GM23338 (cell line): ENCODE data around the gene NPHP1. TPM values are rescaled to one million over a fixed set of nuclear protein-coding genes. Genes with fewer than 3 reads are reported as not detected.

Experiments
- ATAC-seq: fragments of 200-7000 bp; cut with Tn5 transposase; 3 replicates; pipeline ENCODE4 v1.9.1; 2020
- DNase-seq: peaks from one replicate; pipeline ENCODE4 v3.0.0-alpha.2; 2015; ENCODE audit warnings: low spot score
- H2AFZ ChIP-seq: fragments of 200-600 bp; sonication (generic); 2 replicates; pipeline ENCODE4 v1.8.0; 2016; ENCODE audit warnings: antibody characterized with exemption, mild to moderate bottlenecking, moderate library complexity
- H3F3A ChIP-seq: fragments of 200-600 bp; sonication (generic); replicated peaks from 2 replicates; pipeline ENCODE4 v1.8.0; 2017; ENCODE audit warnings: antibody characterized with exemption, mixed run types, low read depth
- H3K27ac ChIP-seq: fragments of 200-600 bp; sonication (generic); 2 replicates; pipeline ENCODE4 v1.6.1; 2016; ENCODE audit warnings: low read depth
- H3K27me3 ChIP-seq: fragments of 200-600 bp; sonication (generic); 2 replicates; pipeline ENCODE4 v1.8.0; 2016; ENCODE audit warnings: mild to moderate bottlenecking, mixed run types, moderate library complexity; ENCODE audit not compliant: insufficient read depth
- H3K36me3 ChIP-seq: fragments of 200-600 bp; sonication (generic); 2 replicates; pipeline ENCODE4 v1.8.0; 2016; ENCODE audit warnings: mild to moderate bottlenecking; ENCODE audit not compliant: insufficient read depth
- H3K4me1 ChIP-seq: fragments of 200-600 bp; sonication (generic); 2 replicates; pipeline ENCODE4 v1.8.0; 2016; ENCODE audit warnings: mild to moderate bottlenecking, moderate library complexity; ENCODE audit not compliant: insufficient read depth
- H3K4me2 ChIP-seq: fragments of 200-600 bp; sonication (generic); 2 replicates; pipeline ENCODE4 v1.7.1; 2017; ENCODE audit warnings: mixed run types
- H3K4me3 ChIP-seq: fragments of 200-600 bp; sonication (generic); 2 replicates; pipeline ENCODE4 v1.6.1; 2016; ENCODE audit warnings: mixed run types
- H3K79me2 ChIP-seq: fragments of 200-600 bp; sonication (generic); replicated peaks from 2 replicates; pipeline ENCODE4 v1.8.0; 2017; ENCODE audit warnings: mild to moderate bottlenecking; ENCODE audit not compliant: insufficient read depth
- H3K9me2 ChIP-seq: fragments of 200-600 bp; sonication (generic); 2 replicates; pipeline ENCODE4 v1.8.0; 2017; ENCODE audit not compliant: insufficient read depth
- H4K20me1 ChIP-seq: fragments of 200-600 bp; sonication (generic); replicated peaks from 2 replicates; pipeline ENCODE4 v1.8.0; 2017; ENCODE audit warnings: mild to moderate bottlenecking; ENCODE audit not compliant: insufficient read depth
- H3K27ac Mint-ChIP-seq: 2 replicates; pipeline ENCODE4 v1.8.0; 2020; ENCODE audit warnings: inconsistent platforms, mild to moderate bottlenecking, moderate library complexity, mixed read lengths
- H3K27me3 Mint-ChIP-seq: 3 replicates; pipeline ENCODE4 v1.8.0; 2022; ENCODE audit warnings: low read depth, mild to moderate bottlenecking, moderate library complexity, mixed read lengths, inconsistent platforms; ENCODE audit not compliant: insufficient read depth, poor library complexity
- H3K36me3 Mint-ChIP-seq: 3 replicates; pipeline ENCODE4 v1.8.0; 2021; ENCODE audit warnings: low read depth, mild to moderate bottlenecking, inconsistent platforms, moderate library complexity, mixed read lengths
- H3K4me1 Mint-ChIP-seq: 3 replicates; pipeline ENCODE4 v1.8.0; 2020; ENCODE audit warnings: mild to moderate bottlenecking, inconsistent platforms, mixed read lengths
- H3K4me3 Mint-ChIP-seq: 3 replicates; pipeline ENCODE4 v1.8.0; 2021; ENCODE audit warnings: moderate library complexity, mild to moderate bottlenecking, inconsistent platforms, mixed read lengths
- H3K9me3 Mint-ChIP-seq: 3 replicates; pipeline ENCODE4 v1.8.0; 2020; ENCODE audit warnings: moderate library complexity, mild to moderate bottlenecking, inconsistent platforms, mixed read lengths
- EZH2 ChIP-seq: fragments of 200-600 bp; sonication (generic); IDR thresholded peaks from one replicate; pipeline ENCODE4 v1.8.0; 2017; ENCODE audit warnings: antibody characterized with exemption, mild to moderate bottlenecking, low read depth; ENCODE audit not compliant: unreplicated experiment
- EZH2phosphoT487 ChIP-seq: fragments of 200-600 bp; sonication (generic); IDR thresholded peaks from one replicate; pipeline ENCODE4 v1.8.1; 2018; ENCODE audit warnings: antibody characterized with exemption; ENCODE audit not compliant: unreplicated experiment
- JUNB ChIP-seq: IDR thresholded peaks from one replicate; pipeline ENCODE4 v1.6.1; 2016; ENCODE audit warnings: antibody characterized with exemption; ENCODE audit not compliant: unreplicated experiment
- NANOG ChIP-seq: IDR thresholded peaks from 2 replicates; pipeline ENCODE4 v1.6.1; 2016; ENCODE audit warnings: antibody characterized with exemption, borderline replicate concordance
- POLR2AphosphoS5 ChIP-seq: IDR thresholded peaks from 2 replicates; pipeline ENCODE4 v1.6.1; 2016; ENCODE audit warnings: antibody characterized with exemption, low read depth
- ZNF114 ChIP-seq: fragments of 250-450 bp; sonication (Bioruptor Pico); IDR thresholded peaks from 2 replicates; pipeline ENCODE4 v1.5.0; 2020; ENCODE audit warnings: mild to moderate bottlenecking, moderate library complexity
- polyA plus RNA-seq: library from polyadenylated mRNA; unstranded; fragments of >200 nt; fragmentation: Nextera tagmentation; extraction: Ambion mirVana; gene quantifications from 2 replicates; pipeline ENCODE4 v1.2.1, GENCODE V29; 2016
- total RNA-seq: library from RNA; depleted of rRNA; stranded (reverse); fragments of >200 nt; shearing (Covaris generic); gene quantifications from 2 replicates; pipeline ENCODE4 v1.2.3, GENCODE V29; 2014
- TF ChIP-seq, protein P1 (sequence below), 2 experiments: fragments of 200-600 bp in 1 of 2; sonication (generic) in 1 of 2; conservative IDR thresholded peaks; 2 replicates each; pipeline versions ENCODE4 v1.5.1 to v1.6.1; 2016 to 2017; ENCODE audit warnings: antibody characterized with exemption in 2 of 2, low read depth in 2 of 2, mild to moderate bottlenecking in 2 of 2, moderate library complexity in 1 of 2
- TF ChIP-seq, protein P2 (sequence below): IDR thresholded peaks from one replicate; pipeline ENCODE4 v1.6.1; 2018; ENCODE audit warnings: antibody characterized with exemption; ENCODE audit not compliant: unreplicated experiment
- TF ChIP-seq, protein P3 (sequence below): IDR thresholded peaks from 2 replicates; pipeline ENCODE4 v1.6.1; 2016; ENCODE audit warnings: antibody characterized with exemption

NPHP1 gene
- total and polyA plus RNA-seq, 2 experiments from 2014 or later, result 4.6 to 10.0 TPM

DNA sequence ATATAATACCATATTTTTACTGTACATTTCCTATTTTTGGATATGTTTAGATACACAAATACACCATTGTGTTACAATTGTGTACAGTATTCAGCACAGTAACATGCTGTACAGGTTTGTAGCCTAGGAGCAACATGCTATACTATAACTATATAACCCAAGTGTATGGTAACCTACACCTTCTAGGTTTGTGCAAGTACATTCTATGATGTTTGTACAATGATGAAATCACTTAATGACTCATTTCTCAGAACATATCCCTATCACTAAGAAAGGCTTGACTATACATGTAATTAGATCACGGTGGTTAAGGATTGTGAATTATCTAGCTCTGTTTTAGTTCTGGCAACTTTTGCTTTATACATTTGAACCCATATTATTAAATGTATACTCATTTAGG, 31.3 kb downstream of the NPHP1 start:
- Histone ChIP-seq H4K20me1 (no peaks in the 10 kb centered on the region), H2AFZ (no peak overlapping the region), H3K4me3 (no peak overlapping the region), H3K79me2 (no peaks in the 10 kb centered on the region), H3K4me1 (no peaks in the 10 kb centered on the region), H3K27me3 (no peaks in the 10 kb centered on the region), H3F3A (no peaks in the 10 kb centered on the region), H3K36me3 (no peaks in the 10 kb centered on the region), H3K27ac (no peak overlapping the region), H3K4me2 (no peak overlapping the region), H3K9me2 (no peaks in the 10 kb centered on the region)
- Mint-ChIP-seq H3K27ac (no peak overlapping the region), H3K4me3 (no peak overlapping the region), H3K36me3 (no peaks in the 10 kb centered on the region), H3K27me3 (no peaks in the 10 kb centered on the region), H3K4me1 (peaks cover 2% of the 10 kb centered on the region; the same call in 1 of the 3 replicates), H3K9me3 (no peaks in the 10 kb centered on the region)
- no peak for DNase-seq
- ATAC-seq, result no peak
- no peak for TF ChIP-seq EZH2phosphoT487
- no peak for TF ChIP-seq EZH2
- no peak for TF ChIP-seq POLR2AphosphoS5

DNA sequence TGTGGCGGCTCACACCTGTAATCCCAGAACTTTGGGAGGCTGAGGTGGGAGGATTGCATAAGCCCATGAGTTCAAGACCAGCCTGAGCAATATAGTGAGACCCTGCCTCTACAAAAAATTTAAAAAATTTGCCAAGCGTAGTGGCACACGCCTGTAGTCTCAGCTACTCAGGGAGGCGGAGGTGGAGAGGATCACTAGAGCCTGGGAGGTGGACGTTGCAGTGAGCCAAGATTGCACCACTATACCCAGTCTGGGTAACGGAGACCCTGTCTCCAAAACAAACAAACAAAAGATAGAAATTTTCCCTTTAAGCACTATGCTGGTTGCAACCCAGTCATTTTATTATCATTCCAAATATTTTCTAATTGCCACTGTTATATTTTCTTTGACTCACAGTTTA, 32.3 kb downstream of the NPHP1 start:
- DNase-seq (no peak), ATAC-seq (no peak)
- no peaks in the 10 kb centered on the region for H3K36me3 ChIP-seq
- no peaks in the 10 kb centered on the region for H3K9me2 ChIP-seq
- no peaks in the 10 kb centered on the region for H3K9me3 Mint-ChIP-seq
- H3K4me3 Mint-ChIP-seq, result no peak overlapping the region
- no peak overlapping the region for H3K27ac Mint-ChIP-seq
- no peak overlapping the region for H3K4me3 ChIP-seq
- H3K4me1 ChIP-seq, result 0 out of 2 replicates have a peak, but pooled peaks cover 4% of the 10 kb centered on the region
- H3K27ac ChIP-seq, result no peak overlapping the region
- no peaks in the 10 kb centered on the region for H3K36me3 Mint-ChIP-seq
- no peaks in the 10 kb centered on the region for H3K27me3 Mint-ChIP-seq
- H3F3A ChIP-seq, result no peaks in the 10 kb centered on the region
- no peak overlapping the region for H2AFZ ChIP-seq
- no peak overlapping the region for H3K4me2 ChIP-seq
- peaks cover 9% of the 10 kb centered on the region; the same call in 2 of the 3 replicates for H3K4me1 Mint-ChIP-seq
- H3K27me3 ChIP-seq, result no peaks in the 10 kb centered on the region
- no peaks in the 10 kb centered on the region for H4K20me1 ChIP-seq
- no peaks in the 10 kb centered on the region for H3K79me2 ChIP-seq
- TF ChIP-seq, protein P1, sequence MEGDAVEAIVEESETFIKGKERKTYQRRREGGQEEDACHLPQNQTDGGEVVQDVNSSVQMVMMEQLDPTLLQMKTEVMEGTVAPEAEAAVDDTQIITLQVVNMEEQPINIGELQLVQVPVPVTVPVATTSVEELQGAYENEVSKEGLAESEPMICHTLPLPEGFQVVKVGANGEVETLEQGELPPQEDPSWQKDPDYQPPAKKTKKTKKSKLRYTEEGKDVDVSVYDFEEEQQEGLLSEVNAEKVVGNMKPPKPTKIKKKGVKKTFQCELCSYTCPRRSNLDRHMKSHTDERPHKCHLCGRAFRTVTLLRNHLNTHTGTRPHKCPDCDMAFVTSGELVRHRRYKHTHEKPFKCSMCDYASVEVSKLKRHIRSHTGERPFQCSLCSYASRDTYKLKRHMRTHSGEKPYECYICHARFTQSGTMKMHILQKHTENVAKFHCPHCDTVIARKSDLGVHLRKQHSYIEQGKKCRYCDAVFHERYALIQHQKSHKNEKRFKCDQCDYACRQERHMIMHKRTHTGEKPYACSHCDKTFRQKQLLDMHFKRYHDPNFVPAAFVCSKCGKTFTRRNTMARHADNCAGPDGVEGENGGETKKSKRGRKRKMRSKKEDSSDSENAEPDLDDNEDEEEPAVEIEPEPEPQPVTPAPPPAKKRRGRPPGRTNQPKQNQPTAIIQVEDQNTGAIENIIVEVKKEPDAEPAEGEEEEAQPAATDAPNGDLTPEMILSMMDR (conservative IDR thresholded peaks at IDR 0.05; ENCODE audit: low read depth in 2 of 2), result no peak
- no peak for TF ChIP-seq ZNF114
- no peak for TF ChIP-seq JUNB
- TF ChIP-seq EZH2phosphoT487, result no peak
- TF ChIP-seq, protein P2, sequence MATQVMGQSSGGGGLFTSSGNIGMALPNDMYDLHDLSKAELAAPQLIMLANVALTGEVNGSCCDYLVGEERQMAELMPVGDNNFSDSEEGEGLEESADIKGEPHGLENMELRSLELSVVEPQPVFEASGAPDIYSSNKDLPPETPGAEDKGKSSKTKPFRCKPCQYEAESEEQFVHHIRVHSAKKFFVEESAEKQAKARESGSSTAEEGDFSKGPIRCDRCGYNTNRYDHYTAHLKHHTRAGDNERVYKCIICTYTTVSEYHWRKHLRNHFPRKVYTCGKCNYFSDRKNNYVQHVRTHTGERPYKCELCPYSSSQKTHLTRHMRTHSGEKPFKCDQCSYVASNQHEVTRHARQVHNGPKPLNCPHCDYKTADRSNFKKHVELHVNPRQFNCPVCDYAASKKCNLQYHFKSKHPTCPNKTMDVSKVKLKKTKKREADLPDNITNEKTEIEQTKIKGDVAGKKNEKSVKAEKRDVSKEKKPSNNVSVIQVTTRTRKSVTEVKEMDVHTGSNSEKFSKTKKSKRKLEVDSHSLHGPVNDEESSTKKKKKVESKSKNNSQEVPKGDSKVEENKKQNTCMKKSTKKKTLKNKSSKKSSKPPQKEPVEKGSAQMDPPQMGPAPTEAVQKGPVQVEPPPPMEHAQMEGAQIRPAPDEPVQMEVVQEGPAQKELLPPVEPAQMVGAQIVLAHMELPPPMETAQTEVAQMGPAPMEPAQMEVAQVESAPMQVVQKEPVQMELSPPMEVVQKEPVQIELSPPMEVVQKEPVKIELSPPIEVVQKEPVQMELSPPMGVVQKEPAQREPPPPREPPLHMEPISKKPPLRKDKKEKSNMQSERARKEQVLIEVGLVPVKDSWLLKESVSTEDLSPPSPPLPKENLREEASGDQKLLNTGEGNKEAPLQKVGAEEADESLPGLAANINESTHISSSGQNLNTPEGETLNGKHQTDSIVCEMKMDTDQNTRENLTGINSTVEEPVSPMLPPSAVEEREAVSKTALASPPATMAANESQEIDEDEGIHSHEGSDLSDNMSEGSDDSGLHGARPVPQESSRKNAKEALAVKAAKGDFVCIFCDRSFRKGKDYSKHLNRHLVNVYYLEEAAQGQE, result no peak
- TF ChIP-seq, protein P3, sequence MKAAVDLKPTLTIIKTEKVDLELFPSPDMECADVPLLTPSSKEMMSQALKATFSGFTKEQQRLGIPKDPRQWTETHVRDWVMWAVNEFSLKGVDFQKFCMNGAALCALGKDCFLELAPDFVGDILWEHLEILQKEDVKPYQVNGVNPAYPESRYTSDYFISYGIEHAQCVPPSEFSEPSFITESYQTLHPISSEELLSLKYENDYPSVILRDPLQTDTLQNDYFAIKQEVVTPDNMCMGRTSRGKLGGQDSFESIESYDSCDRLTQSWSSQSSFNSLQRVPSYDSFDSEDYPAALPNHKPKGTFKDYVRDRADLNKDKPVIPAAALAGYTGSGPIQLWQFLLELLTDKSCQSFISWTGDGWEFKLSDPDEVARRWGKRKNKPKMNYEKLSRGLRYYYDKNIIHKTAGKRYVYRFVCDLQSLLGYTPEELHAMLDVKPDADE, result no peak
- no peak for TF ChIP-seq NANOG
